H9 (cell line): Measurements from ENCODE around the gene DPYSL5. TPM values are rescaled to one million over a fixed set of nuclear protein-coding genes. Genes with fewer than 3 reads are reported as not detected.

Source experiments
- DNase-seq: peaks from one replicate; pipeline ENCODE4 v3.0.0-alpha.2; 2017
- H2AFZ ChIP-seq: one replicate; pipeline ENCODE4 v1.6.1; 2013; ENCODE audit warnings: mild to moderate bottlenecking, low read length, control low read depth, moderate library complexity
- H2AK5ac ChIP-seq: 2 replicates; pipeline ENCODE4 v1.6.1; 2013; ENCODE audit warnings: low read length, control low read depth, mixed read lengths; ENCODE audit not compliant: insufficient read length
- H2BK120ac ChIP-seq: one replicate; pipeline ENCODE4 v1.6.1; 2013; ENCODE audit warnings: low read depth, mild to moderate bottlenecking, low read length, control low read depth, inconsistent platforms; ENCODE audit not compliant: poor library complexity, severe bottlenecking
- H2BK12ac ChIP-seq: 2 replicates; pipeline ENCODE4 v1.6.1; 2013; ENCODE audit warnings: low read length, control low read depth, mixed read lengths, low read depth; ENCODE audit not compliant: insufficient read length
- H2BK15ac ChIP-seq: 2 replicates; pipeline ENCODE4 v1.6.1; 2013; ENCODE audit warnings: low read depth, low read length, control low read depth
- H2BK20ac ChIP-seq: one replicate; pipeline ENCODE4 v1.6.1; 2013; ENCODE audit warnings: low read depth, mild to moderate bottlenecking, low read length, control low read depth, inconsistent platforms; ENCODE audit not compliant: poor library complexity, severe bottlenecking
- H2BK5ac ChIP-seq: 2 replicates; pipeline ENCODE4 v1.6.1; 2013; ENCODE audit warnings: low read length, control low read depth, mixed read lengths; ENCODE audit not compliant: insufficient read length
- H3K14ac ChIP-seq: 2 replicates; pipeline ENCODE4 v1.6.1; 2013; ENCODE audit warnings: low read length, control low read depth; ENCODE audit not compliant: insufficient read depth
- H3K18ac ChIP-seq: 2 replicates; pipeline ENCODE4 v1.6.1; 2013; ENCODE audit warnings: low read depth, mild to moderate bottlenecking, mixed read lengths, low read length, control low read depth; ENCODE audit not compliant: insufficient read length
- H3K23ac ChIP-seq: 2 replicates; pipeline ENCODE4 v1.6.1; 2013; ENCODE audit warnings: low read length, control low read depth, mixed read lengths, low read depth; ENCODE audit not compliant: insufficient read length
- H3K23me2 ChIP-seq: 2 replicates; pipeline ENCODE4 v1.6.1; 2013; ENCODE audit warnings: low read depth, mild to moderate bottlenecking, mixed read lengths, low read length, control low read depth; ENCODE audit not compliant: insufficient read length, poor library complexity, severe bottlenecking
- H3K27ac ChIP-seq: 2 replicates; pipeline ENCODE4 v1.5.1; 2013; ENCODE audit warnings: low read length, control low read depth, mixed read lengths, low read depth; ENCODE audit not compliant: insufficient read length
- H3K27me3 ChIP-seq: 2 replicates; pipeline ENCODE4 v1.6.1; 2013; ENCODE audit warnings: low read length, control low read depth, inconsistent platforms; ENCODE audit not compliant: insufficient read depth
- H3K4ac ChIP-seq: 2 replicates; pipeline ENCODE4 v1.6.1; 2013; ENCODE audit warnings: low read depth, mild to moderate bottlenecking, control low read depth, inconsistent platforms, low read length, moderate library complexity
- H3K4me1 ChIP-seq: 2 replicates; pipeline ENCODE4 v1.6.1; 2013; ENCODE audit warnings: low read length, control low read depth, inconsistent platforms; ENCODE audit not compliant: insufficient read depth
- H3K4me2 ChIP-seq: 2 replicates; pipeline ENCODE4 v1.6.1; 2013; ENCODE audit warnings: low read length, control low read depth, mixed read lengths; ENCODE audit not compliant: insufficient read length, insufficient read depth
- H3K56ac ChIP-seq: 2 replicates; pipeline ENCODE4 v1.6.1; 2013; ENCODE audit warnings: low read depth, mild to moderate bottlenecking, mixed read lengths, low read length, control low read depth; ENCODE audit not compliant: insufficient read length
- H3K79me1 ChIP-seq: 2 replicates; pipeline ENCODE4 v1.6.1; 2013; ENCODE audit warnings: low read depth, mild to moderate bottlenecking, moderate library complexity, low read length, control low read depth, inconsistent platforms; ENCODE audit not compliant: insufficient read depth, poor library complexity, severe bottlenecking
- H3K79me2 ChIP-seq: 2 replicates; pipeline ENCODE4 v1.6.1; 2013; ENCODE audit warnings: low read length, control low read depth, inconsistent platforms; ENCODE audit not compliant: insufficient read depth
- H3K9ac ChIP-seq: 2 replicates; pipeline ENCODE4 v1.6.1; 2013; ENCODE audit warnings: low read length, control low read depth, mixed read lengths; ENCODE audit not compliant: insufficient read length; ENCODE audit errors: extremely low read depth
- H3K9me3 ChIP-seq: one replicate; pipeline ENCODE4 v1.6.1; 2013; ENCODE audit warnings: low read depth, low read length, inconsistent platforms; ENCODE audit not compliant: control insufficient read depth
- H3T11ph ChIP-seq: one replicate; pipeline ENCODE4 v1.6.1; 2013; ENCODE audit warnings: mild to moderate bottlenecking, low read length, control low read depth, inconsistent platforms
- H4K20me1 ChIP-seq: one replicate; pipeline ENCODE4 v1.6.1; 2013; ENCODE audit not compliant: control insufficient read depth, insufficient read length, insufficient read depth
- H4K5ac ChIP-seq: 2 replicates; pipeline ENCODE4 v1.6.1; 2013; ENCODE audit warnings: low read depth, mild to moderate bottlenecking, mixed read lengths, low read length, control low read depth; ENCODE audit not compliant: insufficient read length
- H4K8ac ChIP-seq: replicated peaks from 2 replicates; pipeline ENCODE4 v1.6.1; 2013; ENCODE audit warnings: low read length, control low read depth, mixed read lengths, low read depth; ENCODE audit not compliant: insufficient read length
- H4K91ac ChIP-seq: 2 replicates; pipeline ENCODE4 v1.6.1; 2013; ENCODE audit warnings: low read depth, mild to moderate bottlenecking, moderate library complexity, mixed read lengths, low read length, control low read depth; ENCODE audit not compliant: insufficient read length
- H3K27ac Mint-ChIP-seq, 3 experiments: 2 replicates in 2 of 3; 3 replicates in 1 of 3; pipeline ENCODE4 v1.8.0; 2020 to 2021; ENCODE audit warnings: mixed read lengths in 3 of 3, mild to moderate bottlenecking in 1 of 3, moderate library complexity in 1 of 3
- H3K27me3 Mint-ChIP-seq: 2 replicates; pipeline ENCODE4 v1.8.0; 2021; ENCODE audit warnings: low read depth, mild to moderate bottlenecking, moderate library complexity, mixed read lengths
- H3K36me3 Mint-ChIP-seq, 3 experiments: 2 replicates in 2 of 3; 3 replicates in 1 of 3; pipeline ENCODE4 v1.8.0; 2020 to 2021; ENCODE audit warnings: low read depth in 3 of 3, mixed read lengths in 3 of 3; ENCODE audit not compliant: insufficient read depth in 1 of 3
- H3K4me1 Mint-ChIP-seq, 2 experiments: 2 replicates each; pipeline ENCODE4 v1.8.0; 2020; ENCODE audit warnings: mixed read lengths in 2 of 2
- H3K4me3 Mint-ChIP-seq, 2 experiments: 2 replicates in 1 of 2; 3 replicates in 1 of 2; pipeline ENCODE4 v1.8.0; 2020 to 2021; ENCODE audit warnings: mild to moderate bottlenecking in 2 of 2, mixed read lengths in 2 of 2, moderate library complexity in 1 of 2
- H3K9me3 Mint-ChIP-seq, 2 experiments: 2 replicates in 1 of 2; 3 replicates in 1 of 2; pipeline ENCODE4 v1.8.0; 2020; ENCODE audit warnings: mild to moderate bottlenecking in 2 of 2, mixed read lengths in 2 of 2, moderate library complexity in 1 of 2
- WGBS: extraction: QIAGEN DNeasy Blood & Tissue Kit; methylation state at CpG from one replicate; pipeline ENCODE4 v1.1.7; 2013; ENCODE audit warnings: missing lambda C conversion rate, low lambda C conversion rate, mixed read lengths; ENCODE audit not compliant: insufficient read length; ENCODE audit errors: extremely low coverage; 5-methylcytosine and 5-hydroxymethylcytosine counted together
- total RNA-seq: library from RNA; stranded (reverse); gene quantifications from 2 replicates; pipeline ENCODE4 v1.2.1, GENCODE V29; 2021
- TF ChIP-seq, protein P1 (sequence below): fragments of 200-600 bp; sonication (generic); conservative IDR thresholded peaks from 3 replicates; pipeline ENCODE4 v1.8.0; 2021; ENCODE audit warnings: antibody characterized with exemption, mild to moderate bottlenecking

DPYSL5 gene
- total RNA-seq, 1 experiment from 2014 or later, result 6.4 TPM

GRCh38 chr2:26986576-26986975 is 138.6 kb downstream of the DPYSL5 start:
- Histone ChIP-seq H3K4me1 (no peaks in the 10 kb centered on the region), H2BK20ac (no peak overlapping the region), H4K8ac (no peak overlapping the region), H2AFZ (no peak overlapping the region), H3T11ph (no peak overlapping the region), H3K9ac (no peak overlapping the region), H4K5ac (no peak overlapping the region), H3K79me1 (no peaks in the 10 kb centered on the region), H4K91ac (no peak overlapping the region), H3K14ac (no peak overlapping the region), H2AK5ac (no peak overlapping the region), H3K79me2 (no peaks in the 10 kb centered on the region), H3K9me3 (no peaks in the 10 kb centered on the region), H3K56ac (no peak overlapping the region), H3K27ac (no peak overlapping the region), H3K18ac (no peak overlapping the region), H2BK5ac (no peak overlapping the region), H2BK120ac (no peak overlapping the region), H3K23ac (no peak overlapping the region), H2BK12ac (no peak overlapping the region), H2BK15ac (no peak overlapping the region), H3K23me2 (no peaks in the 10 kb centered on the region), H4K20me1 (no peaks in the 10 kb centered on the region), H3K4me2 (no peak overlapping the region), H3K27me3 (no peaks in the 10 kb centered on the region), H3K4ac (no peak overlapping the region)
- Mint-ChIP-seq H3K27me3 (peaks cover 15% of the 10 kb centered on the region), H3K27ac (no peak overlapping the region), H3K4me3 (no peak overlapping the region), H3K4me1 (peaks cover 0 to 2% of the 10 kb centered on the region in 2 experiments; a peak in 1 of 4 replicates), H3K36me3 (no peaks in the 10 kb centered on the region), H3K9me3 (no peaks in the 10 kb centered on the region)
- WGBS, result no CpG with 5 or more reads among the region's 5 CpGs
- DNase-seq, result no peak
- TF ChIP-seq, protein P1, sequence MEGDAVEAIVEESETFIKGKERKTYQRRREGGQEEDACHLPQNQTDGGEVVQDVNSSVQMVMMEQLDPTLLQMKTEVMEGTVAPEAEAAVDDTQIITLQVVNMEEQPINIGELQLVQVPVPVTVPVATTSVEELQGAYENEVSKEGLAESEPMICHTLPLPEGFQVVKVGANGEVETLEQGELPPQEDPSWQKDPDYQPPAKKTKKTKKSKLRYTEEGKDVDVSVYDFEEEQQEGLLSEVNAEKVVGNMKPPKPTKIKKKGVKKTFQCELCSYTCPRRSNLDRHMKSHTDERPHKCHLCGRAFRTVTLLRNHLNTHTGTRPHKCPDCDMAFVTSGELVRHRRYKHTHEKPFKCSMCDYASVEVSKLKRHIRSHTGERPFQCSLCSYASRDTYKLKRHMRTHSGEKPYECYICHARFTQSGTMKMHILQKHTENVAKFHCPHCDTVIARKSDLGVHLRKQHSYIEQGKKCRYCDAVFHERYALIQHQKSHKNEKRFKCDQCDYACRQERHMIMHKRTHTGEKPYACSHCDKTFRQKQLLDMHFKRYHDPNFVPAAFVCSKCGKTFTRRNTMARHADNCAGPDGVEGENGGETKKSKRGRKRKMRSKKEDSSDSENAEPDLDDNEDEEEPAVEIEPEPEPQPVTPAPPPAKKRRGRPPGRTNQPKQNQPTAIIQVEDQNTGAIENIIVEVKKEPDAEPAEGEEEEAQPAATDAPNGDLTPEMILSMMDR, result no peak
